Measurements from ENCODE around the gene ASPRV1.
"Not testable (repeated sequence)": the region's sequence is repeated elsewhere in the genome, so short reads cannot be mapped to it uniquely, and the experiment has no call there.

DNA sequence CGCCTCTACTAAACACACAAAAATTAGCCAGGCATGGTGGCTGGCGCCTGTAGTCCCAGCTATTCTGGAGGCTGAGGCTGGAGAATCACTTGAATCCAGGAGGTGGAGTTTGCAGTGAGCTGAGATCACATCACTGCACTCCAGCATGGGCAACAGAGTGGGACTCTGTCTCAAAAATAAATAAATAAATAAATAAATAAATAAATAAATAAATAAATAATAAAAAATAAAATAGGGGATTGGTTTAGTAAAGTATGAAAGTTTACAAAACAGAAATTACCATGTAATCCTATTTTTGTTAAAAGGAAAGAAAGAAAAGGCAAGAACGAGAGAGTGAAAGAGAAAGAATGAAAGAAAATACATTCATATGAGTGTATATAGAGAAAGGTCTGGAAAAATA lies 10.8 kb downstream of the ASPRV1 start:
- not testable (repeated sequence) for TF ChIP-seq CTCF (IDR thresholded peaks at IDR 0.05); POLR2AphosphoS5 (IDR thresholded peaks at IDR 0.05); POLR2A (IDR thresholded peaks at IDR 0.05); EP300 (IDR thresholded peaks at IDR 0.05; ENCODE audit: low read depth)

Data from transverse colon (tissue), 4 donors.